Sigmoid colon (tissue), 7 donors: ENCODE measurements around the gene MAL. TPM values are rescaled to one million over a fixed set of nuclear protein-coding genes. Genes with fewer than 3 reads are reported as not detected.

Experiments used
- DNase-seq: peaks from one replicate; pipeline ENCODE4 v3.0.0-alpha.2; 2019
- H3K27ac ChIP-seq, 4 donors: fragments of 200-600 bp; sonication (generic); one replicate each; pipeline ENCODE4 v1.5.1; 2016 to 2019; ENCODE audit warnings: mild to moderate bottlenecking in 1 of 4
- H3K27me3 ChIP-seq, 3 donors: fragments of 200-600 bp; sonication (generic); one replicate each; pipeline ENCODE4 v1.5.1; 2019; ENCODE audit warnings: mild to moderate bottlenecking in 1 of 3
- H3K36me3 ChIP-seq, 4 donors: fragments of 200-600 bp; sonication (generic); one replicate each; pipeline ENCODE4 v1.5.1; 2016 to 2019
- H3K4me1 ChIP-seq, 4 donors: fragments of 200-600 bp; sonication (generic); one replicate each; pipeline ENCODE4 v1.5.1; 2017 to 2019
- H3K4me3 ChIP-seq, 4 donors: fragments of 200-600 bp; sonication (generic); one replicate each; pipeline ENCODE4 v1.5.1; 2017 to 2019; ENCODE audit warnings: mild to moderate bottlenecking in 2 of 4, moderate library complexity in 1 of 4
- H3K9me3 ChIP-seq, 4 donors: fragments of 200-600 bp in 3 of 4; sonication (generic) in 3 of 4; one replicate each; pipeline versions ENCODE4 v1.5.1 to v1.6.1; 2013 to 2019
- CTCF ChIP-seq, 4 experiments: fragments of 450-650 bp in 3 of 4; fragments of 200-600 bp in 1 of 4; IDR thresholded peaks; one replicate each; pipeline ENCODE4 v1.5.1; 2016 to 2019; ENCODE audit warnings: antibody characterized with exemption in 4 of 4, mild to moderate bottlenecking in 3 of 4, moderate library complexity in 2 of 4
- EP300 ChIP-seq, 4 donors: sonication (generic); formaldehyde crosslinking; IDR thresholded peaks; one replicate each; pipeline ENCODE4 v1.6.1; 2017; ENCODE audit warnings: antibody characterized with exemption in 4 of 4
- POLR2A ChIP-seq, 2 donors: fragments of 450-650 bp; IDR thresholded peaks; one replicate each; pipeline ENCODE4 v1.6.1; 2016; ENCODE audit warnings: antibody characterized with exemption in 2 of 2, mild to moderate bottlenecking in 2 of 2, moderate library complexity in 2 of 2
- POLR2AphosphoS5 ChIP-seq, 4 donors: sonication (generic); formaldehyde crosslinking; IDR thresholded peaks; one replicate each; pipeline ENCODE4 v1.6.1; 2017; ENCODE audit warnings: antibody characterized with exemption in 4 of 4
- WGBS, 2 donors: extraction: QIAGEN DNeasy Blood & Tissue Kit; methylation state at CpG; one replicate each; pipeline ENCODE4 v1.1.7; 2013; 5-methylcytosine and 5-hydroxymethylcytosine counted together
- intact Hi-C: fragments of 100-400 bp; cut with DNase I; formaldehyde crosslinking; loops from one replicate; pipeline ENCODE4 v1.15.1; 2023
- polyA plus RNA-seq, 3 donors: library from polyadenylated mRNA; stranded (reverse); fragments of 200-250 nt; gene quantifications; one replicate each; pipeline ENCODE4 v1.2.3, GENCODE V29; 2013
- total RNA-seq, 4 donors: library from RNA; depleted of rRNA; stranded (reverse); fragments of >200 nt; gene quantifications; one replicate each; pipeline ENCODE4 v1.1.0, GENCODE V29; 2016
- donor health status: healthy with polysubstance abuse.
- donor health status: Bipolar disorder and iron deficiency.
- donor health status: healthy.

Gene MAL
- total and polyA plus RNA-seq, 7 donors, result 0.69 to 28.9 (median 8.4) TPM

DNA sequence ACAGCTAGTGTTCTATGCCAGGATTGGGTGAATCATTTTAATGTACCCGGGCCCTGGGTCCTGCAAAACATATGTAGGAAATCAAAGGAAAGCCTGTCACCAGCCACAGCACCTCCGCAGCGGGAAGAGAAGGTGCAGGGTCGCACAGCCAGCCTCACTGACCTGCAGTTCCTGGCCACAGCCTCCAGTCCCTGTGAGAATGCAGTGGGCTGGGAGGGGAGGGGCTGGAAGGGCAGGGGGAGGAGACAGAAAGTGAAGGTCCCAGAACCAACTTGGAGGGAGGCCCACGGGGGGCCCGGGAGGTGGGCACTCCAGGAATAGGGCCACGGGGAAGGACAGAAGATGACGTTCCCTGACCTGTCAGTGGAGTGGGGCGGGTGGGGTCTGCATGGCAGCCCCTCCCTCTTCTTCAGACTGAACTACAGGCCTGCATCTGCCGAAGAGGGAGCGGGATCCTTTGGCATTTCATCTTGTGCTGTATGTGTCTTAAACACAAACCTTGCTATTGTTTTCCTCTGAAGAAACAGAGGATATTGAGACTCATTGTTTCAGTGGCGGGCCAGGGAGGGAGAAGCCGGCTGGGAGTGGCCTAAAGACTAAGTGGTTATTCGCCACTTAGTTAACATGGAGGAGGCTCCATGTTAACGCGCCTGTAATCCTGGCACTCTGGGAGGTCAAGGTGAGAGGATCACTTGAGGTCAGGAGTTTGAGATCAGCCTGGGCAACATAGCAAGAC is 7.5 kb downstream of the MAL start:
- 64 to 73% methylated on average over 16 of the region's 16 CpGs for WGBS, 2 donors
- Histone ChIP-seq H3K27ac (no peak overlapping the region), H3K27me3 (peaks cover 0 to 10% (median 0%) of the 10 kb centered on the region in 3 donors), H3K36me3 (no peaks in the 10 kb centered on the region), H3K4me3 (no peak overlapping the region), H3K4me1 (no peaks in the 10 kb centered on the region), H3K9me3 (no peaks in the 10 kb centered on the region)
- DNase-seq, result no peak
- intact Hi-C loops, result no loop called here
- no peak for TF ChIP-seq EP300 (IDR thresholded peaks at IDR 0.05)
- TF ChIP-seq POLR2A (IDR thresholded peaks at IDR 0.05), result no peak
- no peak for TF ChIP-seq CTCF (IDR thresholded peaks at IDR 0.05)
- no peak for TF ChIP-seq POLR2AphosphoS5 (IDR thresholded peaks at IDR 0.05)

DNA sequence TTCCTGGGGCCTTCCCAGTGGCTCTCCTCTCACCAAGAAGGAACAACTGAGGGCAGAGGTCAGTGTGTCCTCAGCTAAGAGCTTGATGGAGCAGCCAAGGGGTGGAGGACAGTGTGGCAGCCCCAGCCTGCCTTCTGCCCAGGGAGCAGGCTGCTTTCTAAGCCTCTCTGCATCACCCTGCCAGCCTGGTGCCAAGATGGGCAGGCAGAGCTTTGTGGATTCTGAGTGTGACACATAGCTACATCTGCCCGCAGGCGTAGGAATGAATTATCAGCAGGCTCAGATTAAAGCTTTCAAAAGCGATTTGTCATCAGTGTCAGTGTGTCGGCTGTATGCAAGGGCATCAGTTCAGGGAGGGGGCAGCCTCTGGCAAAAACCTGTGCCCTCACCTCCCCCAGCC is 8.7 kb downstream of the MAL start:
- H3K4me3 ChIP-seq, result no peak overlapping the region
- DNase-seq, result no peak
- no peaks in the 10 kb centered on the region for H3K4me1 ChIP-seq
- intact Hi-C loops, result no loop called here
- H3K9me3 ChIP-seq, result no peaks in the 10 kb centered on the region
- no peak for TF ChIP-seq POLR2A (IDR thresholded peaks at IDR 0.05)
- no peak for TF ChIP-seq CTCF (IDR thresholded peaks at IDR 0.05)
- TF ChIP-seq EP300 (IDR thresholded peaks at IDR 0.05), result no peak
- no peak for TF ChIP-seq POLR2AphosphoS5 (IDR thresholded peaks at IDR 0.05)
- no peak overlapping the region for H3K27ac ChIP-seq
- H3K27me3 ChIP-seq, result peaks cover 0 to 10% (median 0%) of the 10 kb centered on the region in 3 donors
- 81 to 92% methylated on average over 4 of the region's 4 CpGs for WGBS, 2 donors
- H3K36me3 ChIP-seq, result no peaks in the 10 kb centered on the region

- WGBS, 2 donors, result 53 to 58% methylated on average over 7 of the region's 7 CpGs
- no peak for TF ChIP-seq POLR2AphosphoS5 (IDR thresholded peaks at IDR 0.05)
- TF ChIP-seq POLR2A (IDR thresholded peaks at IDR 0.05), result no peak
- no peak for TF ChIP-seq EP300 (IDR thresholded peaks at IDR 0.05)
- no peak for TF ChIP-seq CTCF (IDR thresholded peaks at IDR 0.05)
- no peaks in the 10 kb centered on the region for H3K4me1 ChIP-seq
Measured at GRCh38 chr2:95034818-95035217, 9.3 kb downstream of the MAL start.

GRCh38 chr2:95036596-95037383 is 11.3 kb downstream of the MAL start:
- Histone ChIP-seq H3K9me3 (no peaks in the 10 kb centered on the region), H3K4me3 (no peak overlapping the region), H3K36me3 (no peaks in the 10 kb centered on the region), H3K27ac (no peak overlapping the region), H3K4me1 (no peaks in the 10 kb centered on the region), H3K27me3 (peaks cover 0 to 2% (median 0%) of the 10 kb centered on the region in 3 donors)
- intact Hi-C loops, result no loop called here
- no peak for TF ChIP-seq EP300 (IDR thresholded peaks at IDR 0.05)
- no peak for TF ChIP-seq CTCF (IDR thresholded peaks at IDR 0.05)
- TF ChIP-seq POLR2AphosphoS5 (IDR thresholded peaks at IDR 0.05), result no peak
- TF ChIP-seq POLR2A (IDR thresholded peaks at IDR 0.05), result no peak
- DNase-seq, result no peak
- WGBS, 2 donors, result 86 to 92% methylated on average over 3 of the region's 3 CpGs

More at GRCh38 chr2:95034818-95035217, 9.3 kb downstream of the MAL start:
- Histone ChIP-seq H3K27me3 (peaks cover 0 to 10% (median 0%) of the 10 kb centered on the region in 3 donors), H3K27ac (no peak overlapping the region), H3K4me3 (no peak overlapping the region), H3K9me3 (no peaks in the 10 kb centered on the region), H3K36me3 (no peaks in the 10 kb centered on the region)
- intact Hi-C loops, result no loop called here
- no peak for DNase-seq
